ENCODE data around the gene GCG.

GCG gene

DNA sequence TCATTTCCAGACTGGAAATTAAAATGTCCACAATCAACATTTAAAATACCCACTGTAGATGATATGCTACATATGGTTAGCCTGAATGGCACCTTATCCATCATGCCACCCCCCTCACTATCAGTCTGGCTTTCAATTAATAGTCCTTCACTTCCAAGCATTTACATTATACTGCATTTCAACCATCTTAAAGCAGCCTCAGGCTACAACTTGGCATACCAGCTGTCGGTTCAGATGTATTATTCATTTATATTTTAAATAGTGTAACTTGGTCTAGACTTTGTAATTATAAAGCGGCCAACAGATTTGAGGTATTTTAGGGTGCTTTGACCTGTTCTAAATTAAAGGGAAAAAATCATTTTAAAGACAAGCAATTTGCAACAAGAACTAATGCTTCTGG is 2.6 kb downstream of the GCG start:
- no peak for DNase-seq (ENCODE audit: low spot score)

DNA sequence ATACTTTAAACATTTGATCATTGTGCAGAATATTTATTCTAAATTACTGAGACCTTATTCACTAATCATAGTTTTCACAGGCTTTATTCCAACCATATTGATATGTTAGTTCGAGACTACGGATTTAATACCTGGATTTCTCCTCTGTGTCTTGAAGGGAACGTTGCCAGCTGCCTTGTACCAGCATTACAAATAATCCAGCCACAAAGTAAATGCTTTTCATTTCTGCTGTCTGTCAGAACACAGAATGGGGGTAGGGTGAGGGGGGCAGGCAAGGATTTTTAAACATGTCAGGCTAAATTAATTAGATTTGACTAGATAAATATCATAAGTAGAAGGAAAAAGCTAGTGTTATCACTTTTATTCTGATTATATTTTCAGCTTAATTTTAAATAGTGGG is 3.1 kb downstream of the GCG start:
- no peak for DNase-seq (ENCODE audit: low spot score)

DNA sequence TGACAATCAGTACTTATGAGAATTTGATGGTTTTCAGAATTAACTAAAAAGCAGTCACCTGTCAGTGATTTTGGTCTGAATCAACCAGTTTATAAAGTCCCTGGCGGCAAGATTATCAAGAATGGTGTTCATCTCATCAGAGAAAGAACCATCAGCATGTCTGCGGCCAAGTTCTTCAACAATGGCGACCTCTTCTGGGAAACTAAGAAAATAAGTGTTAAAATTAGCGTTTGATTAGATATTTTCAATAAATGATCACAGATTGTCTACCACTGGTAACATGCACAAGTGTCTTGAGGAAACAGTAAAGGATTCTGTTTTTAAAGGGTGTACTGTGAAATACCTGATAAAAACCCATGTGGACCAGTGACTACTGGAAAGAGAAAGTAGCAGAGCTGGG is 8.1 kb downstream of the GCG start:
- no peak for DNase-seq (ENCODE audit: low spot score)

DNA sequence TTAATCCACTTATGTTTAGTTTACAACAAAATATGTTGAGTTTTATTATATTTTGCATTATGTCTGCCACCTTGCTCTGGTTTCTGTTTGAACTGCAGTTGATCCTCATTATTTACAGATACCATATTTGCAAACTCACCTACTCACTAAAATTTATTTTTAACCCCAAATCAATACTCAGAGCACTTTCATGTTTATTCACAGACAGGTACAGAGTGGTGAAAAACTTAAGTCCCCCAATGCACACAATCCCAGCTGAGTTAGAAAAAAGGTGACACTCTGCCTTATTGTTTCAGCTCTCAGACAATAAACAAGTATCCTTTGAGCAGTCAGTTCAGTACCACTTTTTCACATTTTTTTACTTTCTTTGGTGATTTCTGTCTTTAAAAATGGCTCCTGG is 13.7 kb downstream of the GCG start:
- DNase-seq (ENCODE audit: low spot score) = no peak

DNA sequence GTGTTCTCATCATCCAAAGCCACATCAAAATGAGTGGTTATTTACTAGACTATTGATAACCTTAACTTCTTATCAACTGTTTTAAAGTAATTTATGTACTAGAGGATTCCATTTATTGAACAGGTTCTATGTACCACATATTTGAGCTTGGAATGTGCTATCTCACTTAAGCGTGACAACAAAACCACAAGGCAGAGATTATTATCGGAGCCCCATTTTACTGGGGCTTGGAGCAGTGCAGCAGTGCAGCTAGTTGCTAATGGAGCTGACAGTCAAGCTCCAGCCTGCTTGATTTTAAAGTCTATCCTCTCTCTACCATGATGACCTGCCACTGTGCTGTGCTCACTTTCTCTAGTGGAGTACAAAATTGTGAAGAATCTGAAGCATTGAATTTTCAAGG is 24.6 kb downstream of the GCG start:
- DNase-seq (ENCODE audit: low spot score) = no peak

DNA sequence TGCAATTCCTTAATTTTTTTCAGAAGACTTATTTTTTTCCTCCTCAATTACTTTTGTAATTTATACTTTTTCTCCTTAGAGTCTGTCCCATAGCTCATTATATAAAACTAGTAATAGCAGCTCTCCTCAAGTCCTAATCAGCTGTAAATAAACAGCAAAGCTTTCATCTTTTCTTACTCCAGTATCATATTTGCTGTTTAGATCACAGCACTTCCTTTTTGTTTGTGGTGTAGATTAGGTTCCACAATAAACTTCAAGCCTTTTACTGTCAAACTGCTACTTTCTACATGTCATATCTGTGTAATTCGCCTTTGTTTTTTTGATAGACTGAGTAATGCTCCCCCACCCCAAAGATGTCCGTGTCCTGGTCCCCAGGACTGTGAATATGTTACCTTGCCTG is 25.5 kb downstream of the GCG start:
- DNase-seq (ENCODE audit: low spot score) = no peak

DNA sequence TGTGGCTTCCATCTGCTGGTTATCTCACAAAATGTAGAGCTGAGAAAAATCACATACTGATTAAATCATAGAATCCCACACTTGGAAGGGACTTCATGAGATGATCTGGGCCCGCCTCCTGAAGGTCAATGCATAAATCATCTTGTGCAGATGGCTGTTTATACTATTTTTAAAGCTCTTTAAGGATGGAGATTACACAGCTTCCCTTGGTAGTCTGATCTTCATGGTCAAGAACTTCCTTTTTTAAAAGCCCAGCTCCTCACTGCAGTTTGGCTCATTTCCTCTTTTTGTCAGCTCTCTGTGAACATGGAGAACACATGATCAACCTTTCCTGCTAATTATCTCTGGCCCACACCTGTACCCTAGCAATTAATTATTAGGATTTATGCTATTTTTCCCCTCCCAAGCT is 25.9 kb downstream of the GCG start:
- no peak for DNase-seq (ENCODE audit: low spot score)

DNA sequence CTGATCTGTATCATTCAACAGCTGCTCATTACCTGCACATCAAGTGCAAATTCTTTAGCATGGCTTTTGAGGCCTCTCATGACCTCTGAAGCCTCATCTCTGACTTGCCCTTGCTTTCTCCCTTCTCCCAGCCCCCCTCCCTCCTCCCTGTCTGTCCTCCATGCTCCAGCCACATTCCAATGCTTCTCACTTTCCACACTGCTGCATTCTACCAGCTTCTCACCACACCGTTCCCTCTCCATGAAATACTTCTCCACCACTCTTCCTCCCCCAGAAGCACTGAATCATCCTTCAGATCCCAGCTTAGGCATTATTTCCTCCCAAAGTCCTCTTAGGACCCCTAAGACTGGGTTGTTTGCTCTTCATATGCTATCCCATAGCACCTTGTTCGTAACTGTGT is 26.9 kb downstream of the GCG start:
- DNase-seq (ENCODE audit: low spot score) = no peak

DNA sequence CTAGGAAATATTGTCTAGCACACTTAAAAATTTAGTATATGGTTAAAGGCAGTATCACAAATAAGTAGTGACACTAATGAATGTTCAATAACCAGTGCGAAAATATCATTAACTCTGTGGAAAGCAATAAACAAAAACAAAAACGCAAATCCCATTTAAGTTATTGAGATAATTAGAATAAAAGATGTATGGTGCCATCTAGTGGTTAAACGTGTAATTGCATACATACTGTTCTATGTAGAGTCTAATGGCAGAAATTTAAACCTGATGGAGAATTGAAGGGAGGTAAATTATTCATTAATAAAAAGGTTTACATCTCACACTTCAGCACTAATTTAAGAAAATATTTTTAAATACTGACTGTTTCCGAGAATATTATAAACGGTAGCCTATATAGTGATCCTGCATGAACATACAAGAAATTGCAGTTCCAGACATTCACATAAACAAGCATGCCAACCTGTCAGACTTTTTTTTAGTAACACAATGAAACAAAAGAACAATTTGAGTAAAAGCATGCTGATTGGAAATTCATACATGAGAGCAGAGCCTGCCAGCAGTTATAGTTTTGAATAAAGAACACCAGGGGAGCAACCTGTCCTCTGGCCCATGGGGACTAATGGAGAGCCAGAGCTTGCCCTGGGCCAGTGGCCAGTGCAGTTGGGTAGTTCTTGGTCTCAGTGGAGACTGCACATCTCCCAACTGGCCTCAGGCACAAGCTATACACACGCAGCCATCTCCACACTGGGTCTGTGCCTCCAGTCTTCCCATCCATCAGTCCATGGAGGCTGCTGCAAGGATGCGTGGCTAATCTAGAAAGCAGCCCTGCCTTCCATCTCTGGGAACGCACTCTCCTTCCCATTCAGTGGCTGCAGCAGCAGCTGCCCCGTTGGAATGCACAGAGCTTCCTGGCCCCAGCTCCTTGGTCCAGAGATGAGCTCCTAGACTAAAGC is 28.0 kb downstream of the GCG start:
- peak; percentile 44 for DNase-seq (ENCODE audit: low spot score)

DNA sequence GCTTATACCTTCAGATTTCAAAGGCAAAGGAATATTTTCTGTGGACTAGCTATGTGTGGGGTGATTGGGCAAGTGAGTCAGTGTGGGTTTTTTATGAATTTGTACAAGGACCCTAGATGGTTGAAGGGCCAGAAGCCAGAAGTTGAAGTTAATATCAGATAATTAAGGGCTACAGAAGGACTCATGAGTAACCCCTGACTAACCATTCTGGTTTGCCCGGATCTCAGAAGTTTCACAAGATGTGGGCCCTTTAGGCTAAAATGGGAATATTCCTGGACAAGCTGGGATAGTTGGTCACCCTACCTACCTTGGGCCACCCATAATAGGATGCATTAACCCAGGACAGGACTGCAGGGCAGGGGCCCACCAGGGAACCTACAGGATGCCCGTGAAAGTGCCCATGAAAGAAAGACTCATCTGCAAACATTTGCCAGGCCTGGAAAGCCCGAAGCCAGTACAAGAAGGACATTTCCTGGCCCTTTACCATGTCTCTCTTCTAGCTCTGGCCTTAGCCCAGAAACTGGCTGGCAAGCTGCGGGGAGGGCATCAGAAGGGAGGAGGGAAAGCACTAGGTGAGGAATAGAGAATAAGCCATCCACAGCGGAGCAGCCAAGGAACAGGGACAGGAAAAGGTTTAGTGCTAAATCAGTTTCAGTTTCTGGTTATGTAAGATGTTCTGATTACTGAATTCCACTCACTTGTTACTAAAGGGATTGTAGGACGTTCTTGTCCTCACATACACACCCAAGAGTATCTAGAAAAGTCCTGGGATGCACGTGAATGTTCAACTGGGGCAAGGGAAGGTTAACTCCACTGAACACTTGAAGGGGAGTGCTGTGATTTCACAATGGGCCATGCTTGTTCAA is 33.6 kb downstream of the GCG start:
- no peak for DNase-seq (ENCODE audit: low spot score)

DNA sequence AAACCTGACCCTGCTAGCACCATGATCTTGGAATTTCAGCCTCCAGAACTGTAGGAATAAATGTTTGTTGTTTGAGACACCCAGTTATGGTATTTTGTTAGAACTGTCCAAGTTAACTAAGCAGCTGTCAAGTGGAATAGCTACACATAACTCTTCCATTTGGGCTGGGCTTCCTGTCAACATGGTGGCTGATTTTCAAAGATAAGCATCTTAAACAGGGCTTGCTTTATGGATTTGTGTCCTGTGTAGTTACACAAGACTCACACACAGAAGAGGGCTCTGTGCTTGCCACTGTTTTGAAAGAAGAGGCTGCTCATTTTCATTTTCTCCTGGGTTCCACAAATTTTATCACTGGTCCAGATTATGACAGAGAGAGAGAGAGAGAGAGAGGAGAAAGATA is 35.7 kb downstream of the GCG start:
- no peak for DNase-seq (ENCODE audit: low spot score)

DNA sequence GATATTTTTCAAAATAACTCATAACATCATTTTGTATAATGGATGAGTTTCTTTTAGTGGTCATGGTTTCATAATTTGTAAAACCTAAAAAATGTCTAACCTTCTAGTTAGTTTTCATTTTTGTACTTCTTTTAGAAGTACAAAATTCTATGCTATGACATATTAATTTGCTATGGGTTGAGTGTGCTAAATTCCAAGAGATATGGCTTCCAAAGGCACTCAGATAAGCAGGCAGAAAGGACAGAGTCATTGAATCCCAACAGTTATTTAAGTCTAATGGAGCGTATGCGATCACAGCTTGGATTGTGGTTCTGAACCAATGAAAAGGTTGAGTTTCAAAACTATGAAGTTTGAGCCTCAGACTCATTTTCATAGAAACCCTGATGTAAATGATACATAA is 37.0 kb downstream of the GCG start:
- no peak for DNase-seq (ENCODE audit: low spot score)

DNA sequence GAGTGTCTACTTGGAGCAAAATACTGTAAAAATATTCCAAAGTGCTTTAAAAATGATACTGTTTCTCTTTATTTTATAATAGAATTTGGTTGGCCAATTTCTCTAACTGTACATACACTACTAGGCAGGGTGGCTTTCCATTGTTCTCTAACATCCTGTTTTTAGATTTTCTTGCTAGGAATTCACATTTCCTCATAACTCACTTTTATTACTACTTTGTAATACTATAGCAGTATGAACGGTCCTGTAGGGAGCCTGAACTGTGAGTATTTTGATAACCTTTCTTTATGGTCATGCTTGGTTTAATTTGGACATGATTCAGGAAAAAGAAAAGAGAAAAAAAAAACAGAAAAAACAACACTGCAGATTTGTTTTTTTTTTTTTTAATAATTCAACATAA is 37.8 kb downstream of the GCG start:
- DNase-seq (ENCODE audit: low spot score) = no peak

DNA sequence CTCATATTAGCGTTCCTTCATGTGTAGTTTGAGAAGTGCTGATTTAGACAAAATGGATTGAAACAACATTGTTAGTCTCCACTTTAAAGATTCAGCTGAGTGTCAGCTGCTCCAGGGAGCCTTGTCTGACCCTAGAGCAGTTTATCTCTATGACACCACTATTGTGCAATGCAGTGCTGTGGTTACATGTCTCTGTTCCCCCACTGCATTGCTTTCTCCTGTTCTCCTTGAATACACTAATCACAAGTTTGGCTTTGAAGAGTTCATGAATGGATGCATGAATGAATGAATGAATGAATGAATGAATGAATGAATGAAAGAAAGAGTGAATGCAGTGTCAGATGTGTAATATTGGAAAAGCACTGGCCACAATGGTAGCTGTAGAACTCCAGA is 38.3 kb downstream of the GCG start:
- DNase-seq (ENCODE audit: low spot score) = no peak

DNA sequence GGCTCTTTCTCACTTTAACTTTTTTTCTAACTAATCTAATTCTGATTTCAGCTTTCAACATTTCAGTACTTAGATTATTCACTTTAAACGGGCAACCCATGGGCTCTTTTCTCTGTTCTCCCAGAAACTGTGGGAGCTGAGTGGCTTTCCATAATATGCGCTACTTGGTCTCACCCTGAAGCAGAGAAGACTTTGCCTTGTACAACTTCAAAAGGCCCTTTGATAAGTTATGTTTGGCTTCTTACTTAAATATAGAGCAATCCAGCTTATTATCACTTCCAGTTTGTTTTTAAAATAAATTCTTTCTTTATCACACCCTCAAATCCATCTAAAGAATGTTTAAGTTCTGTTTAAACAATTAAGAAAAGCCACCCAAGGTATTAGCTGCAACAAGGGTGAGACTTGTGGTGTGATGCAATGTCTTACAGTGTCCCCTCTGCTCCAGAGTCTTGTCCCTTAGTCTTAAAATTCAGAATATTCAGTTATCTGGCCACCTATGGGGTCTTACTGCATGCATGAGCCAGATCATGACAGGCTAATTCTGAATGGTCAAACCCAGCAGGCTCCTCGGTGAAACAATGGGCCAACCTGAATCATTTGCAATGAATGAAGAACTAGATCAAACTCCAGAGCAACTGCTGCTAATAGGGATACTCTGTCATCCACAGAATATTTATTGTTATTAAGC is 38.8 kb downstream of the GCG start:
- no peak for DNase-seq (ENCODE audit: low spot score)

DNA sequence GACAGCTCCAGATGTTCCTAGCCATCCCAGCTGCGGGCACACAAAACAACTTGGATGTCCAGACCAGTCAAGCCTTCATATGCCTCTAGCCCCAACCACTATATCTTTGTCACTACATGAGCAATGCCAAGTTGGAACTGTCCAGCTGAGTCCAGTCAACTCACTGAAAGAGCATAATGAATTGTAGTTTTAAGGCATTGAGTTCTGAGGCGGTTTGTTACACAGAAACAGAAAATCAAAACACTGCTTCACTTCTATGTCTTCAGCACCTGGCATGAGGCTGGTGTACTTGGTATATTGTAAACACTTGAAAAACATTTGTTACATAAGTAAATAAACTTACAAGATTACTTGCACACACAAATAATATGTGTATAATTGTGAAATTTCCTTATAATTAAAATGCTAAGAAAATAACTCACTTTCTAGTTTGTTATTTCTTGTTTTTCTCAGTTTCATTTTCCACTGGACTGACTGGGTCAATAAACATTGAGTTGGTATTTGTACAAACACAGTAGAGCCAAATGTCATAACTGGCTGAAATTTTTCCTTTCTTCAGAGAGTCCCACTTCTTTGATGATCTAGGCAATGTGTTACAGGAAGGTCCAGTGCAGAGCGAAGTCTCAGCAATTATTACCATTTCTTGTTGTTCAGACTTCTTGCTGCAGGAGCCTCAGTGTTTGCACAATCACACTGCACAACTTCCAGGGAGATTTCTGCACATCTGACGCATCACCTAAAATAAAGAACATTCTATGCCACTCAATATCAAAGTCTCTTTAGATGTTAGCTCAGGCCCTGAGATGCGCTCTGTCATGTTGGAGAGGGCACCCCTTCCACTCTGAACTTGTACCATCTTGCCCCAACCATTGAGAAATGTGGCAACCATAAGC is 39.8 kb downstream of the GCG start:
- no peak for DNase-seq (ENCODE audit: low spot score)

DNA sequence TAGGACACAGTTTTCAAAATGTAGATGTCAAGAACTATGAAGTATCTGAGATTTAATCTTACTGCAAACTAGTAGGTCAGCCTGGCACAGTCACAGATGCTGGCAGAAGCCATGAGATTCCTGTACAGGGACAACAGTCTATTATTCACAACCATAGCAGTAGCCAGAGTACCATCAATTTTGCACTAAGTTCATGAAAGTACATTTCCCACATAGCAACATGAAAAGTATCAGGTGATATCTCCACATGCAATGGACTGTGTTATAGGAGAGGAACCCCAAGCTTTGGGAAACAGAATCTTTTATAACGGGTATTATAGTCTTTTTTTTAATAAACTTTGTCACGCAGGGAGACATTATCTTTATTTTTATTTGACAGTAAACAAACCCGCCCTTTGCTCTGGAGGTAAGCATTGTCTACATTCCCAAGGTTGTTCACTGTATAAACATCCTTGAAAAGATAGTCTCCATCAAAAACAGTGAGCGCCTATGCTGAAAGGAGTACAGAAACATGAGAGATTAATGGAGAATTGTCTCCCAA is 44.6 kb downstream of the GCG start:
- no peak for DNase-seq (ENCODE audit: low spot score)

DNA sequence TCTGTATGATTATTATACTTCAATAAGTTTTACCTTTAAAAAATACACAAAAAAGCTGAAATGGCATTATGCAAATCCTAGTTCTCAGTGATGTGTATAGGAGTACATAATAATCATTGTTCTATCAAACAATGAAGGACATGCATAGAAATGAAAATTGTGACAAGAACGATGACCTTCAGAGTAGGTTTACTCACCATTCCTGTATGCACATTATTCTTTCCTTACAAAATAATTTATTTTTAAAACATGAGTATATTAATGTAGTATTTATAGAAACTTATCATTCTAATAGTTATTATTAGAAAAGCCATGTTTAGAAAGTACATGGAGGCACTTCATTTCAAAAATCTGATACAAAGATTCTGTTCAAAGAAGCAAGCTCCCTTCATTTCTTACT is 45.3 kb downstream of the GCG start:
- no peak for DNase-seq (ENCODE audit: low spot score)

DNA sequence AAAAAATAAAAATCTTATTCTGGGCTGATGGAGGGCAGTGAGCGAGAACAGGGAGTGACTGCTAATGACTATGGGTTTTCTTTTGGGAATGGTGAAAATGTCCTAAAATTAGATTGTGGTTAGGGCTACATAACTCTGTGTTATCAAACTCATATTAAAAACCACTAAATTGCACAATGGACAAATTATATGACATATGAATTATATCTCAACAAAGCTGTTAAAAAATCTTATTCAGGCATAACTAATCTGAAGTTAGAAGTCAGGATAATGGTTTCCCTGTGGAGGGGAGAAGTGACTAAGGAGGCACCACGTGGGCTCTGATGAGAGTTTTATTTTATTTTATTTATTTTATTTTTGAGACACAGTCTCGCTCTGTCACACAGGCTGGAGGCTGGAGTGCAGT is 45.9 kb downstream of the GCG start:
- no peak for DNase-seq (ENCODE audit: low spot score)

DNA sequence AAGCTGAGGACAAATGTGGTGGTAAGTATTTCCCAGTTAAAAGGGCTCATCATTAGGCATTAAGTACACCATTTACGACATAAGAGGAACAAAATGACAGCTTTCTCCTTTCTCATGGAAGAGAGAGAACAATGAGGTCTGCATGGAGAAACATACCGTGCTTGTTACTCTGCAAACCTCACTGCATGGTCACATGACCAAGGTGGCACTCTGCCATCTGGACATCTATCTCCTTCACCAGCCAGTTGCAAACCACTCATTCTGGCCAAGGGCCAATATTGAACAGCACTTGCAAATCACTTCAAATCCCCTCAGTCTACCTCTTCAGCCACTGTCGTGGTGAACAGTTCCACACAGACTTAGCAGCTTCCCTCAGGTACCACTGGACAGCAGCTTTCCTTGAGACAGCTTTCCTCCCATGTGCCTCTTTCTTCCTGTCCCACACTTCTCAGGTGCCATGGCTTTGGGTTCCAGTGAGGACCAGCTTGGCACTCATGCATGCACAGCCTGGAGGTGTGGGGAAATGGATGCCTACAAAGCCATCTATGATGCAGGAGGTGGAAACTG is 48.5 kb downstream of the GCG start:
- no peak for DNase-seq (ENCODE audit: low spot score)

DNA sequence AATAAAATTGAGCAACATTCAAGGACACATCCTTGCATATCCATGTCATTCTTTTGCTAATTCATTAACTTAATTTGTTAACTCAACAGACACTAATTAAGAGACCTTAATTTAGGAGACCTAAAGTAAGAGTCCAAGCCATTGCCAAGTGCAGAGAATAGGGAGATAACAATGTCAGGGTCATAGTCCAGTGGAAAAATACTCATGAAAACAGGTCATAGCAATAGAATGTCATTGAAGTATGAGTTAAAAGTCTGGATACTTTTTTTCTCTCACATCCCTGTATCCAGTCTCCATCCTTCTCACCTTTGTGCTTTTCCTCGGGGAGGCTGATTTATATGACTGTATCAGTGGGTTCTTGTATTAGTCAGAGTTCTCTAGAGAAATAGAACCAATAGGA is 51.5 kb downstream of the GCG start:
- DNase-seq (ENCODE audit: low spot score) = no peak
